Measurements from ENCODE around the gene PANK1.
"Not testable (repeated sequence)": the region's sequence is repeated elsewhere in the genome, so short reads cannot be mapped to it uniquely, and the experiment has no call there.

Gene PANK1

DNA sequence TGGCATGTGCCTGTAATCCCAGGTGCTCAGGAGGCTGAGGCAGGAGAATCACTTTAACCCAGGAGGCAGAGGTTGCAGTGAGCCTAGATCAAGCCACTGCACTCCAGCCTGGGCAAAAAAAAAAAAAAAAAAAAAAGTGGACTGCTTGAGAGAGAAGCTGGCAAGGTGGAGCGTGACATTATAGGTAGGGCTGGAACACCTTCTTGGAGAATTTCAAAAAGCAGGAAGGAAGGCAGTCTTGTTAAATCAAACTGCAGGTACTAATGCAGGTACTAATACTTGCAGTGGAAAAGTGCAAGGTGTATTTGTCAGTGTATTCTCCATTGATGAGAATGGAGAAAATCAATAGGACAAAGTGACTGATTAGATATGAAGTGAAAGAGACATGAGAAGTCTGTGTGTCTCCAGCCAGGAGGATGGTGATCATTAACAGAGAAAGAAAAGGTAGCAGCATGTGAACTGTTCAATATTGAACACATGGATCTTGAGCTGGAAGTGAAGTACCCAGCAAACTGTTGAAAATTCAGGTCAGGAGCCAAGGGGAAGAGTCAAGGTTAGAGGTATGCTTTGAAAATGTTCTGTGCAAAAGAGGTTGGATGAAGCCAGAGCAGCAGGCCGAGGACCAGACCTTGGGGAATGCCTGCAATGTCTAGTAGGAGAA lies 97.1 kb downstream of the PANK1 start:
- Histone ChIP-seq H3K14ac (ENCODE audit: low read length) (no peak overlapping the region), H3K4me2 (ENCODE audit: insufficient read depth, low read length, poor library complexity, severe bottlenecking) (no peak overlapping the region), H2BK12ac (ENCODE audit: low read length) (no peak overlapping the region), H2BK120ac (ENCODE audit: low read depth, low read length) (no peak overlapping the region), H3K4ac (ENCODE audit: low read length) (no peak overlapping the region), H3K18ac (ENCODE audit: low read length) (no peak overlapping the region), H3K23ac (ENCODE audit: low read depth, low read length, poor library complexity) (no peak overlapping the region), H2BK15ac (ENCODE audit: low read length) (no peak overlapping the region), H4K91ac (ENCODE audit: low read depth, low read length, poor library complexity) (no peak overlapping the region), H2BK5ac (ENCODE audit: low read length) (no peak overlapping the region), H2AK5ac (ENCODE audit: low read depth, low read length) (no peak overlapping the region), H3K27me3 (ENCODE audit: control insufficient read depth in 3 of 3, insufficient read depth in 3 of 3, low read depth in 1 of 3, low read length in 3 of 3) (no peaks in the 10 kb centered on the region), H3K9me3 (replicated peaks in 1 of 2; ENCODE audit: control insufficient read depth in 2 of 2, insufficient read depth in 1 of 2, low read depth in 1 of 2, low read length in 2 of 2) (peaks cover 0 to 2% of the 10 kb centered on the region in 2 donors), H3K4me3 (ENCODE audit: low read length in 2 of 2) (no peak overlapping the region), H3K36me3 (replicated peaks in 1 of 2; ENCODE audit: control insufficient read depth in 2 of 2, insufficient read depth in 2 of 2, low read length in 2 of 2) (no peaks in the 10 kb centered on the region), H3K79me1 (ENCODE audit: low read depth, low read length) (no peaks in the 10 kb centered on the region), H3K4me1 (ENCODE audit: control insufficient read depth in 2 of 2, insufficient read depth in 1 of 2, low read depth in 1 of 2, low read length in 2 of 2) (peaks cover 0 to 2% of the 10 kb centered on the region in 2 donors), H3K9ac (ENCODE audit: low read depth, low read length, poor library complexity) (no peak overlapping the region), H2AFZ (ENCODE audit: low read length) (no peak overlapping the region), H4K8ac (ENCODE audit: low read depth, low read length) (no peak overlapping the region), H3K27ac (replicated peaks; ENCODE audit: low read length) (no peak overlapping the region)
- WGBS, 2 donors (ENCODE audit: extremely low coverage in 2 of 2, insufficient read length in 2 of 2, insufficient replicate concordance in 1 of 2): no CpG with 5 or more reads among the region's 2 CpGs
- no peak for DNase-seq (ENCODE audit: low spot score)

DNA sequence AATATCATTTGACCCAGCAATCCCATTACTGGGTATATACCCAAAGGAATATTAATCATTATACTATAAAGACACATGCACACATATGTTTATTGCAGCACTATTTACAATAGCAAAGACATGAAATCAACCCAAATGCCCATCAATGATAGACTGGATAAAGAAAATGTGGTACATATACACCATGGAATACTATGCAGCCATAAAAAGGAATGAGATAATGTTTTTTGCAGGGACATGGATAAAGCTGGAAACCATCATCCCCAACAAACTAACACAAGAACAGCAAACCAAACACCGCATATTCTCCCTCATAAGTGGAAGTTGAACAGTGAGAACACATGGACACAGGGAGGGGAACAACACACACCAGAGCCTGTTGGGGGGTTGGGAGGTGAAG lies 98.4 kb downstream of the PANK1 start:
- not testable (repeated sequence) for H3K9me3 ChIP-seq (replicated peaks in 1 of 2; ENCODE audit: control insufficient read depth in 2 of 2, insufficient read depth in 1 of 2, low read depth in 1 of 2, low read length in 2 of 2); H2BK5ac ChIP-seq (ENCODE audit: low read length); H3K4me1 ChIP-seq (ENCODE audit: control insufficient read depth in 2 of 2, insufficient read depth in 1 of 2, low read depth in 1 of 2, low read length in 2 of 2); H2AK5ac ChIP-seq (ENCODE audit: low read depth, low read length); H2BK12ac ChIP-seq (ENCODE audit: low read length); H3K9ac ChIP-seq (ENCODE audit: low read depth, low read length, poor library complexity); H3K36me3 ChIP-seq (replicated peaks in 1 of 2; ENCODE audit: control insufficient read depth in 2 of 2, insufficient read depth in 2 of 2, low read length in 2 of 2); H3K79me1 ChIP-seq (ENCODE audit: low read depth, low read length); H2BK15ac ChIP-seq (ENCODE audit: low read length); H4K8ac ChIP-seq (ENCODE audit: low read depth, low read length); H3K4ac ChIP-seq (ENCODE audit: low read length); H3K4me2 ChIP-seq (ENCODE audit: insufficient read depth, low read length, poor library complexity, severe bottlenecking); H2AFZ ChIP-seq (ENCODE audit: low read length); H3K4me3 ChIP-seq (ENCODE audit: low read length in 2 of 2); H4K91ac ChIP-seq (ENCODE audit: low read depth, low read length, poor library complexity); H3K27ac ChIP-seq (replicated peaks; ENCODE audit: low read length); H3K27me3 ChIP-seq (ENCODE audit: control insufficient read depth in 3 of 3, insufficient read depth in 3 of 3, low read depth in 1 of 3, low read length in 3 of 3); DNase-seq (ENCODE audit: low spot score); H3K14ac ChIP-seq (ENCODE audit: low read length); H3K23ac ChIP-seq (ENCODE audit: low read depth, low read length, poor library complexity); H2BK120ac ChIP-seq (ENCODE audit: low read depth, low read length); H3K18ac ChIP-seq (ENCODE audit: low read length)
- WGBS, 2 donors (ENCODE audit: extremely low coverage in 2 of 2, insufficient read length in 2 of 2, insufficient replicate concordance in 1 of 2): no CpG with 5 or more reads among the region's 1 CpG

DNA sequence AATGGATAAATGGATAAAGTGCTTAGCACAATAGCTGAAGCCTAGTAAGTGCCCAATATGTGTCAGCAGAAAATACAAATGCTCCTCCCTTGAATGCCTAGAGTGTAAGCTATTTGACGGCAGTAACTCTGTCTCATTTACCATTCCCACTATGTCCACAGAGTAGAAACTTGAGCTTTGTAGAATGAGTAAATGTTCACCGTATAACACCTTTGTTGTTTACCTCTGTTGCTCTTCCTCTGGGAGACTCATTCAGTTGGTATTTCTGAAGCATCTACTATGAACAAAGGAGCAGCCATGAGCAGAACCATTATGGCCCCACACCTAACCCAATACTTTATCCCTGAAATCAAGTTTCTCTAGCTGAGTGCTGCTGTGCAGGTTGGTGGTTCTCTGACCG lies 101.2 kb downstream of the PANK1 start:
- Histone ChIP-seq H3K4me2 (ENCODE audit: insufficient read depth, low read length, poor library complexity, severe bottlenecking) (no peak overlapping the region), H2AFZ (ENCODE audit: low read length) (no peak overlapping the region), H3K23ac (ENCODE audit: low read depth, low read length, poor library complexity) (no peak overlapping the region), H3K9me3 (replicated peaks in 1 of 2; ENCODE audit: control insufficient read depth in 2 of 2, insufficient read depth in 1 of 2, low read depth in 1 of 2, low read length in 2 of 2) (peaks cover 0 to 2% of the 10 kb centered on the region in 2 donors), H3K4ac (ENCODE audit: low read length) (no peak overlapping the region), H4K91ac (ENCODE audit: low read depth, low read length, poor library complexity) (no peak overlapping the region), H3K14ac (ENCODE audit: low read length) (no peak overlapping the region), H2BK12ac (ENCODE audit: low read length) (no peak overlapping the region), H3K4me1 (ENCODE audit: control insufficient read depth in 2 of 2, insufficient read depth in 1 of 2, low read depth in 1 of 2, low read length in 2 of 2) (peaks cover 0 to 2% of the 10 kb centered on the region in 2 donors), H3K18ac (ENCODE audit: low read length) (no peak overlapping the region), H2BK15ac (ENCODE audit: low read length) (no peak overlapping the region), H3K79me1 (ENCODE audit: low read depth, low read length) (no peaks in the 10 kb centered on the region), H2BK120ac (ENCODE audit: low read depth, low read length) (no peak overlapping the region), H3K27me3 (ENCODE audit: control insufficient read depth in 3 of 3, insufficient read depth in 3 of 3, low read depth in 1 of 3, low read length in 3 of 3) (peaks cover 0 to under 1% (median 0%) of the 10 kb centered on the region in 3 experiments), H2AK5ac (ENCODE audit: low read depth, low read length) (no peak overlapping the region), H4K8ac (ENCODE audit: low read depth, low read length) (no peak overlapping the region), H3K9ac (ENCODE audit: low read depth, low read length, poor library complexity) (no peak overlapping the region), H3K36me3 (replicated peaks in 1 of 2; ENCODE audit: control insufficient read depth in 2 of 2, insufficient read depth in 2 of 2, low read length in 2 of 2) (no peaks in the 10 kb centered on the region), H3K4me3 (ENCODE audit: low read length in 2 of 2) (no peak overlapping the region), H3K27ac (replicated peaks; ENCODE audit: low read length) (no peak overlapping the region), H2BK5ac (ENCODE audit: low read length) (no peak overlapping the region)
- DNase-seq (ENCODE audit: low spot score): no peak
- no CpG with 5 or more reads among the region's 3 CpGs for WGBS, 2 donors (ENCODE audit: extremely low coverage in 2 of 2, insufficient read length in 2 of 2, insufficient replicate concordance in 1 of 2)

DNA sequence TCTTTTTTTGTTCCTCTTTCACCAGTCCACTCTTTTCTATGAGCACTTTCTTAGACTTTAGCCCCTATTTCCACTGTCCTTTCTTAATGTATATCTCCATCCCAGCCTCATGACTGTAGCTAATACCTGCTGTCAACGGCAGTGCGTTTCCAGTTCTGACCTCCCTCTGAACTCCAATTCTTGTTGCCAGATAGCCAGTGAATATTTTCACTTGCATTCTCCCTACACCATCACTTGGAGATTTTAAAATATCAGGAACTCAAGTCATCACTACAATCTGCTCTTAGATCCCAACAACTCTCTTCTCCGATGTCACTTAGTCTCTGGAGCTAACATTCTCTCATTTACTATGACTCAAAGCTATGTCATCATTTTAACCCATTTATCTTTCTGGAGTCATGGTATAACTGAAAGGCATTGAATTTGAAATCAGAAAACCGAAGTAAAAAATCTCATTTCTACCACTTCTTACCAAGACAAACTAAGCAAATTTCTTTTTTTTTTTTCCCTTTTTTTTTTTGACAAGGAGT lies 104.6 kb downstream of the PANK1 start:
- WGBS, 2 donors (ENCODE audit: extremely low coverage in 2 of 2, insufficient read length in 2 of 2, insufficient replicate concordance in 1 of 2): no CpG with 5 or more reads among the region's 4 CpGs
- no peak overlapping the region for H4K8ac ChIP-seq (ENCODE audit: low read depth, low read length)
- H3K4me2 ChIP-seq (ENCODE audit: insufficient read depth, low read length, poor library complexity, severe bottlenecking): no peak overlapping the region
- no peak overlapping the region for H2BK15ac ChIP-seq (ENCODE audit: low read length)
- no peak overlapping the region for H3K27ac ChIP-seq (replicated peaks; ENCODE audit: low read length)
- no peak overlapping the region for H2AK5ac ChIP-seq (ENCODE audit: low read depth, low read length)
- H2BK120ac ChIP-seq (ENCODE audit: low read depth, low read length): no peak overlapping the region
- H3K79me1 ChIP-seq (ENCODE audit: low read depth, low read length): no peaks in the 10 kb centered on the region
- H3K23ac ChIP-seq (ENCODE audit: low read depth, low read length, poor library complexity): no peak overlapping the region
- no peak overlapping the region for H2BK12ac ChIP-seq (ENCODE audit: low read length)
- H2BK5ac ChIP-seq (ENCODE audit: low read length): no peak overlapping the region
- H3K4me1 ChIP-seq (ENCODE audit: control insufficient read depth in 2 of 2, insufficient read depth in 1 of 2, low read depth in 1 of 2, low read length in 2 of 2): peaks cover 2 to 7% of the 10 kb centered on the region in 2 donors
- no peak for DNase-seq (ENCODE audit: low spot score)
- H3K4me3 ChIP-seq (ENCODE audit: low read length in 2 of 2): no peak overlapping the region
- H3K4ac ChIP-seq (ENCODE audit: low read length): no peak overlapping the region
- no peak overlapping the region for H3K14ac ChIP-seq (ENCODE audit: low read length)
- no peaks in the 10 kb centered on the region for H3K36me3 ChIP-seq (replicated peaks in 1 of 2; ENCODE audit: control insufficient read depth in 2 of 2, insufficient read depth in 2 of 2, low read length in 2 of 2)
- peaks cover 0 to 15% (median 8%) of the 10 kb centered on the region in 3 experiments for H3K27me3 ChIP-seq (ENCODE audit: control insufficient read depth in 3 of 3, insufficient read depth in 3 of 3, low read depth in 1 of 3, low read length in 3 of 3)
- no peak overlapping the region for H3K18ac ChIP-seq (ENCODE audit: low read length)
- H2AFZ ChIP-seq (ENCODE audit: low read length): no peak overlapping the region
- H3K9ac ChIP-seq (ENCODE audit: low read depth, low read length, poor library complexity): no peak overlapping the region
- H4K91ac ChIP-seq (ENCODE audit: low read depth, low read length, poor library complexity): no peak overlapping the region
- peaks cover 0 to 2% of the 10 kb centered on the region in 2 donors for H3K9me3 ChIP-seq (replicated peaks in 1 of 2; ENCODE audit: control insufficient read depth in 2 of 2, insufficient read depth in 1 of 2, low read depth in 1 of 2, low read length in 2 of 2)
